T-helper 17 cell (primary cell): ENCODE results near the gene KIF16B. TPM values are rescaled to one million over a fixed set of nuclear protein-coding genes. Genes with fewer than 3 reads are reported as not detected.
"Not testable (repeated sequence)": the region's sequence is repeated elsewhere in the genome, so short reads cannot be mapped to it uniquely, and the experiment has no call there.

ENCODE experiments used
- ATAC-seq: fragments of 150-1000 bp; cut with Tn5 transposase; 2 replicates; pipeline ENCODE4 v1.10.0; 2021; ENCODE audit warnings: mild to moderate bottlenecking, moderate library complexity
- DNase-seq, 3 donors: peaks; one replicate each; pipeline versions ENCODE4 v3.0.0 to v3.0.0-alpha.2; 2020 to 2021
- H3K9me3 ChIP-seq: one replicate; pipeline ENCODE4 v1.7.0; 2013; ENCODE audit warnings: low read length, mild to moderate bottlenecking; ENCODE audit not compliant: control insufficient read depth, poor library complexity, severe bottlenecking
- H3K27ac Mint-ChIP-seq: one replicate; pipeline ENCODE4 v1.8.0; 2022; ENCODE audit warnings: mild to moderate bottlenecking, moderate library complexity, mixed read lengths
- H3K27me3 Mint-ChIP-seq: one replicate; pipeline ENCODE4 v1.8.0; 2022; ENCODE audit warnings: mixed read lengths
- H3K36me3 Mint-ChIP-seq: one replicate; pipeline ENCODE4 v1.8.0; 2022; ENCODE audit warnings: low read depth, mixed read lengths
- H3K4me1 Mint-ChIP-seq: one replicate; pipeline ENCODE4 v1.8.0; 2022; ENCODE audit warnings: mild to moderate bottlenecking, mixed read lengths
- H3K4me3 Mint-ChIP-seq: one replicate; pipeline ENCODE4 v1.8.0; 2022; ENCODE audit warnings: mild to moderate bottlenecking, moderate library complexity, mixed read lengths
- total RNA-seq, 4 donors: library from RNA in 2 of 4; stranded (reverse) in 2 of 4; gene quantifications; one replicate each; pipeline ENCODE4 v1.2.3 and lab custom pipeline; 2022 to 2026

Gene KIF16B
- total RNA-seq, 2 donors from 2014 or later = 11.1 to 12.0 TPM

DNA sequence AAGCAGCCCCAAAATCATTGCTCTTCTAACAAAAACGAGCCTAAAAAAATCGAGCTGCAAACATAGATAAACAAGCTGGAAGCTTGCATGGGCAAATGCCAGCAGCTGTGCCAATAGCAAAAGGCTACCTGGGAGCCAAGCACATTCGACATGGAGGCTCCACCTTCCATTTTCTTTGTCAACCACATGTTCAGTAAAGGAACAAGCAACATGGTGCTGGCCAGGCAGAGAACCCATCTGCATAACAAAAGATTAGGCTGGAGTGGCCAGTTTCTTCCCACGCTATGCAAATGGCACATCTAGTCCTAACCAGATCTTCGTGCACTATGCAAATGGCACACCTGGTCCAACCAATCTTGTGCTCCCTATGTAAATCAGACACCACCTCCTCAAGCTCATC lies 110.5 kb downstream of the KIF16B start:
- no peak for ATAC-seq
- peaks cover 7% of the 10 kb centered on the region for H3K4me1 Mint-ChIP-seq
- no peak overlapping the region for H3K27ac Mint-ChIP-seq
- no peak overlapping the region for H3K4me3 Mint-ChIP-seq
- H3K36me3 Mint-ChIP-seq = peaks cover under 1% of the 10 kb centered on the region
- no peaks in the 10 kb centered on the region for H3K9me3 ChIP-seq
- H3K27me3 Mint-ChIP-seq = no peaks in the 10 kb centered on the region
- DNase-seq = no peak

DNA sequence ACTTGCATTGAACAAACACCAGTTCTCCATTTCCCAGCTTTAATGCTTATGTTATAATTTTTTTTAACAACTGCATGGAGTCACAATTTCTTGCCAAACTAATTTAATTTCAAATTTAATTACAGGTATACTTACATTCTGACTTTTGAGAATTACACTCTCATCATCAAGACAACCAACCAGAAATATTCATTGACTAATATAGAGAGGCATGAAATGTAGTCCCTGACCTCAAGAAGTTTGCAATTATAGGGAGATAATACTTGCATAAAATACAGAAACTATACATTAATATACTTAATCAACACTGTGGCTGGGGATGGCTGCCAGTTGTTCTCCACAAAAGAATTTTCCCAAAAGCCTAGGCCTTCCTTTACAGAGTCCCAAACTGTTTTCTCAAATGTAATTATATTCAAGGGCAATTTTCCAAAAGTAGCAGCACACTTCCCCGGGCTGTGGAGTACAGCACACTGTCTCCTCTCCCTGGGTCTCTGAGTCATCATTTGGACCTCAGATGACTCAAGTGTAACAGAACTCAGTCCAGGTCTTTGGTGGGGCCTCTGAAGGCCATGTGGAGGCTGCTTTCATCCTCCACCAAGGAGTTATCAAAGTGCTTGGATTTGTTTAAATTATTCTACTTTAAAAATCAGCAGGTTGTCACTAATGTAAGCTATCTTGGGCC lies 114.1 kb downstream of the KIF16B start:
- no peak for ATAC-seq
- H3K27me3 Mint-ChIP-seq = no peaks in the 10 kb centered on the region
- H3K4me1 Mint-ChIP-seq = peaks cover 10% of the 10 kb centered on the region
- H3K27ac Mint-ChIP-seq = no peak overlapping the region
- DNase-seq = no peak
- H3K36me3 Mint-ChIP-seq = no peaks in the 10 kb centered on the region
- no peak overlapping the region for H3K4me3 Mint-ChIP-seq
- no peaks in the 10 kb centered on the region for H3K9me3 ChIP-seq

DNA sequence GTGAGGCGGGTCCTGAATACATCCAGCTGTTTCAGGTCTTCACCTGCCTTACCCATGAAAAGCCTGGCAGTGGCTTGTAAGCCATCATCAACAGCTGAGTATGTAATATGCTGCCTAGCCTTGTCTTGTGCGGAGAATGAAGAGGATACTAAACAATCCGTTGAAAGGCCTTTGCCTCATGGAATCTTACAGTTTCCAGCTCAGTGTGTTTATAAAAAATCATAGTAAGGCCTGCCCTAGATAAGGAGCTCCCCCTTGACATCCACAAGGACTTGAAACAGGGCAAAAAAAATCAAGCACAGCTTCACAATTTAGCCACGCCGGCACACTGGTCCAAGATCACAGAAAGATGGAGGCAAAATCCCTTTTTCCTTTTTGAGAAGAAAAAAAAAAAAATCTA lies 115.7 kb downstream of the KIF16B start:
- Mint-ChIP-seq H3K4me3 (no peak overlapping the region), H3K27ac (no peak overlapping the region), H3K36me3 (no peaks in the 10 kb centered on the region), H3K27me3 (no peaks in the 10 kb centered on the region), H3K4me1 (peaks cover 10% of the 10 kb centered on the region)
- no peak for DNase-seq
- ATAC-seq = no peak
- no peaks in the 10 kb centered on the region for H3K9me3 ChIP-seq

DNA sequence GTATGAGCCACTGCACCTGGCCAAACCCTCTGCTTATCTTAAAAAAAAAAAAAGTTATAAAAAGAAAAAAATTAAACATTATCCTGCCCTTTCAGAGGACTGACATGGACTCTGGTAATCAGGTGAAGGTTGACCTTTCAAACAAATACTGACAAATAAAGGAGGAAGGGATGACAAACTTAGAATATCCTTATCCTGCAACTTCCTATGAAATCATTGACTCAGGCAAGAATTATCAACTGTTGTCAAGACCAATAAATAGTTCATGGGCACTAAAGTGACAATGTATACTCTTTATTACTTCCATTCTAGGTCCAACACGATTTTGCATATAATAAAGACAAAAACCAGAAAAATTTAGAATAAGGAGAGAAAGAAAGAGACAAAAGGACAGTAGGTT lies 117.9 kb downstream of the KIF16B start:
- no peak overlapping the region for H3K4me3 Mint-ChIP-seq
- no peaks in the 10 kb centered on the region for H3K27me3 Mint-ChIP-seq
- no peak for ATAC-seq
- H3K27ac Mint-ChIP-seq = no peak overlapping the region
- no peaks in the 10 kb centered on the region for H3K9me3 ChIP-seq
- no peak for DNase-seq
- peaks cover 10% of the 10 kb centered on the region for H3K4me1 Mint-ChIP-seq
- peaks cover 7% of the 10 kb centered on the region for H3K36me3 Mint-ChIP-seq

DNA sequence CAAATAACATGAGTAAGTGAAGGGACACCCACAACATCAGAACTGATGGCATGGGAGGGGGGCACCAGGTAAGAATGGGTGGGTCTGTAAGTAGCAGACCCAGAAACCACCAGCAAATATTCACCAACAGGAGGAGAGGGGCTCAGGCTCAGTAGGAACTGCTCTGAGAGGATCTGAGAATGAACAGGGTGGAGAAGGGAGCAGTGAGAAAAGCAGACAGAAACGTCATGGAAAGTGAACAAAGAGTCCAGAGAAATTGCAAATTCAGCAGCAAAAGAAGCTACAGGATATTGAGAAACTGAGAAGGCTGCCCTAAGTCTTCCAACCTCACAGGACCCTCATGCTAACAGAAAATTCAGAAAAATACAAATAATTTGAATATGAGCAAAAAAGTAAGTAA lies 121.3 kb downstream of the KIF16B start:
- H3K36me3 Mint-ChIP-seq = peaks cover 10% of the 10 kb centered on the region
- ATAC-seq (no peak), DNase-seq (no peak)
- H3K27ac Mint-ChIP-seq = no peak overlapping the region
- H3K9me3 ChIP-seq = no peaks in the 10 kb centered on the region
- no peak overlapping the region for H3K4me3 Mint-ChIP-seq
- peaks cover 9% of the 10 kb centered on the region for H3K4me1 Mint-ChIP-seq
- no peaks in the 10 kb centered on the region for H3K27me3 Mint-ChIP-seq

DNA sequence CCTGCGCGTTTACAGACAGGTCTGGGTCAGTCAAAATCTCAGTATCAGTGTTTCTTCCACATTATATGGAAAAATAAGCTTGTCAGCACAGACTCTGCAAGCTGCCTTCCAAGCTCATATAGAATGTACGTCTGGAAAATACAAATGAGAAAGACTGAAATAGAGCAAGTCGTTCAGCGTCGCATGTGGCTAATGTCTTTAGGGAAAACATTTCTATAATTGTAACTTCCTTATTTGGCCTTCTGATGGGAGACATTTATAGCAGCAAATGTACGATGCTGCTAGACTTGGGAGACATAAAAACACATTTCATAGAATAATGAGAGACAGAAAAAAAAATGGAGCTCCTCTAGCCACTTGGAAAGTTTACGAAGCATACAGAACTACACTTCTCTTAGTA lies 122.2 kb downstream of the KIF16B start:
- peaks cover 10% of the 10 kb centered on the region for H3K36me3 Mint-ChIP-seq
- peaks cover 9% of the 10 kb centered on the region for H3K4me1 Mint-ChIP-seq
- H3K27me3 Mint-ChIP-seq = no peaks in the 10 kb centered on the region
- H3K9me3 ChIP-seq = no peaks in the 10 kb centered on the region
- no peak overlapping the region for H3K27ac Mint-ChIP-seq
- no peak for DNase-seq
- ATAC-seq = no peak
- H3K4me3 Mint-ChIP-seq = no peak overlapping the region

DNA sequence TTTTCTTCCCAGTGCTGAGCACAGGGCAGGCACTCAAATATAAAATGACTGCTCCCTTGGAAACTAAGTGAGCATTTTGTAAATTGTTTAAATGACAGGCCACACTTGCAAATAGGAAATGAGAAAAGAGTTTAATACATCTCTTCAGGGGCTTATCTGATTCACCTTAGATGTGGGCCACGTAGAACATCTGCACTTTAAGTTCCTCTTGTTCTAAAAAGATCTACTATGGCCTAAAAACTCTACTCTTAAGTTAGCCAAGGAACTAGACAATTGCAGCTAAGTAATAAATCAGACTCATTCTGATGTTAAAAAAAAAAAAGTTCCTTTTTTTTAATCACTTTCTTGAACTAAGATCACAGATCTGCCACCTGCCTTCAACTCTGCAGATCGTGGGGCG lies 126.3 kb downstream of the KIF16B start:
- H3K36me3 Mint-ChIP-seq = peaks cover 12% of the 10 kb centered on the region
- DNase-seq = no peak
- no peaks in the 10 kb centered on the region for H3K27me3 Mint-ChIP-seq
- no peaks in the 10 kb centered on the region for H3K9me3 ChIP-seq
- no peak overlapping the region for H3K27ac Mint-ChIP-seq
- peaks cover 6% of the 10 kb centered on the region for H3K4me1 Mint-ChIP-seq
- no peak overlapping the region for H3K4me3 Mint-ChIP-seq
- no peak for ATAC-seq

DNA sequence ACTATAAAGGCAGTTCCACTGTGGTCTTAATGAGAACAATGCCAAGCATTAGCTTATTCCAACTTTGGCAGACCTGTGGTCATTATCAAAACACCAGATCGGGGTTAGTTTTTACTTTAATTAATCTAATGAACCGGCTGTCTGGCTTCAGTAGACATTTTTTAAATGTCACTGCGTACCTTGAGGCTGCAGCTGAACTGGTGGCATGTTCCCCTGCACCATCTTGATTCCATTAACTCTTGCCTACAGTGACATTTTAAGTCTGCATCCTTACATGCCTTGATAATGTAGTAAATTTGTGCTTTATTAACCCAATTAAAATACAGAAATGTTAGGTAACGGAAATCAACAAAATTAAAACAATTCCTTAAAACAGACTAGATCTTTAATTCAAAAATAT lies 127.0 kb downstream of the KIF16B start:
- Mint-ChIP-seq H3K27me3 (no peaks in the 10 kb centered on the region), H3K4me1 (peaks cover 4% of the 10 kb centered on the region), H3K4me3 (no peak overlapping the region), H3K36me3 (peaks cover 10% of the 10 kb centered on the region), H3K27ac (no peak overlapping the region)
- H3K9me3 ChIP-seq = no peaks in the 10 kb centered on the region
- DNase-seq = no peak
- no peak for ATAC-seq

DNA sequence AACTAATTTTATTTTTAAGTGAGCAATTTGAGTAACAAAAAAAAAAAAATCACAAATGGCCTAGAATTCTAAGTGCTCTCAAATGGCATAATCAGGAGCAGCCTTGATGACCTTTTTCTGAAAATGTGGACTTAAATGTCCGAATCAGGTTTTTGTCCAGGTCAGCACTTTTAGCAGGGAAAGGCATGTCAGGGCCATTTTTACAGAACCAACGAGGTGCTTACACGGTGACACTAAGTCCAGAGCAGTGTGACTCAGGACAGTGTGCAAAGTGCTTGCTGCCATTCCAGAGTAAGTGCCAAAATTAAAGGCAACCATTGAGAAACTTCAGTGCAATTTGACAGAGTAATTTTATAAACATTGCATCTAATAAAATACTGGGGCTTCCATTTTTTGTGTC lies 127.8 kb downstream of the KIF16B start:
- no peak for ATAC-seq
- peaks cover 5% of the 10 kb centered on the region for H3K4me1 Mint-ChIP-seq
- H3K27me3 Mint-ChIP-seq = no peaks in the 10 kb centered on the region
- peaks cover 6% of the 10 kb centered on the region for H3K36me3 Mint-ChIP-seq
- no peak for DNase-seq
- no peaks in the 10 kb centered on the region for H3K9me3 ChIP-seq
- H3K27ac Mint-ChIP-seq = no peak overlapping the region
- H3K4me3 Mint-ChIP-seq = no peak overlapping the region

DNA sequence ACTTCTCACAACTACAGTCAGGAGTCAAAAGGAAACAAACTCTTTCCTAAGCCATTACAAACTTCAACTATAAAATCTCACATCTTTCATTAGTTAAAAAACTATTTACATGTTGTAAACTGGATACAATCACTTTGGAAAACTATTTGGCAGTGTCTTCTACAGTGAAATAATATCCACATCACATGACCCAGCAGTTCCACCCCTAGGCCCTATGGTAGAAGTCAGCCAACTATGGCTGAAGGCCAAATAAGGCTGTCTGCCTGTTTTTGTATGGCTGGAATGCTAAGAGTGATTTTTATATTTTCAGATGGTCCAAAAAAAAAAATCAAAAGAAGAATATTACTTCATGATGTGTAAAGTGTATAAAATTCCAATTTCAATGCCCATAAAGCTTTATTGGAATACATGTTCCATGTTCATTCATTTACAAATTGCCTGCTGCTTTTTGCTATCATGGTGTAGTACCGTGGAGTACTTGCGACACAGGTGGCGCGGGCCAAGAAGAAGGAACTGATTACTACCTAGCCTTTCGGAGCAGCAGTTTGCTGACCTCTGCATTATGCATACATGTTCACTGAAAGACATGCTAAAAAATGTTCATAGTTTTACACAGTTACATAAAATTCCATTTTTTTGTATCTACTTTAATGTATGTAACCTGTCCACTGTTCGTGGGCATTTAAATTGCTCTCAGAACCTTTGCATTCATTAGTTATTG lies 129.0 kb downstream of the KIF16B start:
- H3K4me1 Mint-ChIP-seq = peaks cover 5% of the 10 kb centered on the region
- H3K4me3 Mint-ChIP-seq = no peak overlapping the region
- no peak overlapping the region for H3K27ac Mint-ChIP-seq
- H3K27me3 Mint-ChIP-seq = no peaks in the 10 kb centered on the region
- H3K36me3 Mint-ChIP-seq = peaks cover 4% of the 10 kb centered on the region
- H3K9me3 ChIP-seq = no peaks in the 10 kb centered on the region
- ATAC-seq (no peak), DNase-seq (no peak)

DNA sequence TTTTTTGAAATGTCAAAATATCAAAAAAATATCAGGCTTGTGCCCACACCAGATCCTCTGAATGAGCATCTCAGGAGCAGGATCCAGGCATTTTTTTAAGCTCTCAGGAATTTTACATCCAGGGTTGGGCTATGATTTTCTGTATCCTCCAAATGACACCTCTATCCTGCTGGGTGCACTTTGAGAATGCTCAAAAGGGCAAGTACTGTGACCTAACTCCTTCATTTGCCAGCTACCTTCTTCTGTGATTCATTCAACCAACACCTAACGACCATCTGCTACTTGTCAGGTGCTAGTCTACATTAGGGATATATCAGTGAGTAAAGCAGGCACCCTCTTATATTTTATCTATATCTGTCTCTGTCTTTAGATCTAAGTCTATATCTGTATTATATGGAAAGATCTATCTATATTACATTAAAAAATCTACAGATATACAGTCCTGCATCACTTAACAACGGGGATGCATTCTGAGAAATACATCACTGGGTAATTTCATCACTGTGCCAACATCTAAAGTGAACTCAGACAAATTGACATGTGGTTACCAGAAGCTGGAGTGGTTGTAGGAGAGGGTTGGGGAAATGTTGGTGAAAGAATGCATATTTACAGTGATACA lies 131.6 kb downstream of the KIF16B start:
- peaks cover 2% of the 10 kb centered on the region for H3K36me3 Mint-ChIP-seq
- no peak for ATAC-seq
- H3K27me3 Mint-ChIP-seq = no peaks in the 10 kb centered on the region
- peaks cover 5% of the 10 kb centered on the region for H3K4me1 Mint-ChIP-seq
- H3K27ac Mint-ChIP-seq = no peak overlapping the region
- no peak overlapping the region for H3K4me3 Mint-ChIP-seq
- no peak for DNase-seq
- H3K9me3 ChIP-seq = no peaks in the 10 kb centered on the region

DNA sequence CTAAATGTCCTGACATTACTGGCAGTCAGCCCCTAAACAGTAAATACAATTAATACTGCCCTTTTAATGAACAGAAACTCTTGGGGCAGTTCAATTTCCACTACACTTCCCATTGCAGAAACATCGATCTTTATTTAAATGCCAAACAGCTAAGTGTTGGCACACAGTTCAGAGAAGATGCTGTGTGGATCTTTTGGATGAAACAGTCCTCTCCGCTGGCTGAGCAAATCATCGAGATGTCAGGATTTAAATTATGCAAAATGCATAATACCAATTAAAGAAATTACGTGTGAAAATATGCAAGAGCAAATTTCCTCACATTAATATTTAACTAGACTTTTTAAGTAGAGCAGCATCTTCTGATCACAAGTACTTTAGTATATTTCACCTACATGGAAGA lies 132.6 kb downstream of the KIF16B start:
- DNase-seq (no peak), ATAC-seq (no peak)
- H3K4me1 Mint-ChIP-seq = peaks cover 5% of the 10 kb centered on the region
- H3K36me3 Mint-ChIP-seq = peaks cover 2% of the 10 kb centered on the region
- no peak overlapping the region for H3K27ac Mint-ChIP-seq
- H3K4me3 Mint-ChIP-seq = no peak overlapping the region
- H3K9me3 ChIP-seq = no peaks in the 10 kb centered on the region
- no peaks in the 10 kb centered on the region for H3K27me3 Mint-ChIP-seq

DNA sequence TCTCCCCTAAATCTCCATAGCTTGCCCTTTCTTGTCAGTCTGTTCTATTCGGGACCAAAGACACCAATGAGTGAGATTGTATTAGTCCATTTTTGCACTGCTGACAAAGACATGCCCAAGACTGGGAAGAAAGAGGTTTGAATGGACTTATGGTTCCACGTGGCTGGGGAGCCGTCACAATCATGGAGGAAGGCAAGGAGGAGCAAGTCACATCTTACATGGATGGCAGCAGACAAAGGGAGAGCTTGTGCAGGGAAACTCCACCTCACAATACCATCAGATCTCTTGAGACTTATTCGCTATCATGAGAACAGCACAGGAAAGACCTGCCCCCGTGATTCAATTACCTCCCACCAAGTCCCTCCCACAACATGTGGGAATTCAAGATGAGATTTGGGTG lies 133.7 kb downstream of the KIF16B start:
- not testable (repeated sequence) for H3K27ac Mint-ChIP-seq, H3K36me3 Mint-ChIP-seq, H3K27me3 Mint-ChIP-seq, DNase-seq, H3K4me1 Mint-ChIP-seq, H3K9me3 ChIP-seq, ATAC-seq, H3K4me3 Mint-ChIP-seq

DNA sequence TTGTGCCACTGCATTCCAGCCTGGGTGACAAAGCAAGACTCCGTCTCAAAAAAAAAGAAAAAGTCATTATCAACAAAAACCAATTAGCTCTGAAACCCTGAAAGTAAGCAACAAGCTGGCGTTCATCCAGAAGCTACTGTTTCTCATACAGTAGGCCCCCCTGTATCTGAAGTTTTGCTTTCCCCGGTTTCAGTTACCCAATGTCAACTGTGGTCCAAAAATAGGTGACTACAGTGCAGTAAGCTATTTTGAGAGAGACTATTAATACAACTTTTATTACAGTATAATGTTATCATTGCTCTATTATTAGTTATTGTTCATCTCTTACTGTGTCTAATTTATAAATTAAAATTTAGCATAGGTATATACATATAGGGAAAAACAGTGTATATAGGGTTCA lies 135.1 kb downstream of the KIF16B start:
- DNase-seq (no peak), ATAC-seq (no peak)
- H3K27ac Mint-ChIP-seq = no peak overlapping the region
- peaks cover 2% of the 10 kb centered on the region for H3K36me3 Mint-ChIP-seq
- H3K9me3 ChIP-seq = no peaks in the 10 kb centered on the region
- H3K4me1 Mint-ChIP-seq = peaks cover 5% of the 10 kb centered on the region
- H3K4me3 Mint-ChIP-seq = no peak overlapping the region
- no peaks in the 10 kb centered on the region for H3K27me3 Mint-ChIP-seq
